ENCODE data around the gene ZPBP.

ZPBP gene

DNA sequence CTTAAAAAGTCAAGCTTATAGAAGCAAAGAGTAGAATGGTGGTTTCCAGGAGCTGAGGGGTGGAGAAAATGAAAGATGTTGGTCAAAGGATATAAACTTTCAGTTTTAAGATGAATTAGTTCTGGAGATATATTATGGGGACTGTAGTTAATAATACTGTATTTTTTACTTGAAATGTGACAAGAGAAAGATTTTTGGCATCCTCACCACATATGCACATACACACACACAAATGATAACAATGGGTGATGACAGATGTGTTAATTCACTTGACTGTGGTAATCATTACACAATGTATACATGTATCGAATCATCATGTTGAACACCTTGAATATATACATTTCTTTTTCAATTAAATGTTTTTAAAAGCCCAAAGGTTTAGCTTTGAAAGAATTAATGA, 32.7 kb upstream of the ZPBP start:
- no peak overlapping the region for H3K27ac ChIP-seq
- DNase-seq (ENCODE audit: low spot score), result no peak
- ChIA-PET POLR2A (ENCODE audit: low non-redundant PET) (no interaction called here), CTCF (no interaction called here)
- TF ChIP-seq, protein P1, sequence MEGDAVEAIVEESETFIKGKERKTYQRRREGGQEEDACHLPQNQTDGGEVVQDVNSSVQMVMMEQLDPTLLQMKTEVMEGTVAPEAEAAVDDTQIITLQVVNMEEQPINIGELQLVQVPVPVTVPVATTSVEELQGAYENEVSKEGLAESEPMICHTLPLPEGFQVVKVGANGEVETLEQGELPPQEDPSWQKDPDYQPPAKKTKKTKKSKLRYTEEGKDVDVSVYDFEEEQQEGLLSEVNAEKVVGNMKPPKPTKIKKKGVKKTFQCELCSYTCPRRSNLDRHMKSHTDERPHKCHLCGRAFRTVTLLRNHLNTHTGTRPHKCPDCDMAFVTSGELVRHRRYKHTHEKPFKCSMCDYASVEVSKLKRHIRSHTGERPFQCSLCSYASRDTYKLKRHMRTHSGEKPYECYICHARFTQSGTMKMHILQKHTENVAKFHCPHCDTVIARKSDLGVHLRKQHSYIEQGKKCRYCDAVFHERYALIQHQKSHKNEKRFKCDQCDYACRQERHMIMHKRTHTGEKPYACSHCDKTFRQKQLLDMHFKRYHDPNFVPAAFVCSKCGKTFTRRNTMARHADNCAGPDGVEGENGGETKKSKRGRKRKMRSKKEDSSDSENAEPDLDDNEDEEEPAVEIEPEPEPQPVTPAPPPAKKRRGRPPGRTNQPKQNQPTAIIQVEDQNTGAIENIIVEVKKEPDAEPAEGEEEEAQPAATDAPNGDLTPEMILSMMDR (conservative IDR thresholded peaks at IDR 0.05; ENCODE audit: low read depth), result no peak

DNA sequence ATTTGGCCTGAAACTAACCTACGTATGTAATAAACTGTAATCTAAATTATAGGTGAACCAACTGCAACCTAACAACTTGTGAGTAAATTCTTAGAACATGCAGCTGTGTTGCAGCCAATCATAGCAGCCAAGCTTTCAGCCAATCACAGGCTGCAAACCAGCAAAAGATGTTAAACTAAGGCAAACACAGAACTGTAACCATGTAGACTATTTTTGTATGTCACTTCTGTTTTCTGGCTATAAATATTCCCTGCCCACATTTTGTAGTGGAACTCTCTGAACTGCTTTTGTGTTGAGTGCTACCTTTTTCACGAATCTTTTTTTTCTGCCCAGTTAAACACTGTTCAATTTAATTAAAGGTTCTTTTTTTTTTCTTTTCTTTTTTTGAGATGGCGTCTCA, 28.2 kb upstream of the ZPBP start:
- TF ChIP-seq, protein P1 (conservative IDR thresholded peaks at IDR 0.05; ENCODE audit: low read depth), result no peak
- ChIA-PET POLR2A (ENCODE audit: low non-redundant PET) (no interaction called here), CTCF (interaction anchor here (0.6 kb wide), 1 partner anchor 831 kb away, joined by 3 read pairs; no protein-coding TSS in a partner anchor)
- DNase-seq (ENCODE audit: low spot score), result no peak
- no peak overlapping the region for H3K27ac ChIP-seq

DNA sequence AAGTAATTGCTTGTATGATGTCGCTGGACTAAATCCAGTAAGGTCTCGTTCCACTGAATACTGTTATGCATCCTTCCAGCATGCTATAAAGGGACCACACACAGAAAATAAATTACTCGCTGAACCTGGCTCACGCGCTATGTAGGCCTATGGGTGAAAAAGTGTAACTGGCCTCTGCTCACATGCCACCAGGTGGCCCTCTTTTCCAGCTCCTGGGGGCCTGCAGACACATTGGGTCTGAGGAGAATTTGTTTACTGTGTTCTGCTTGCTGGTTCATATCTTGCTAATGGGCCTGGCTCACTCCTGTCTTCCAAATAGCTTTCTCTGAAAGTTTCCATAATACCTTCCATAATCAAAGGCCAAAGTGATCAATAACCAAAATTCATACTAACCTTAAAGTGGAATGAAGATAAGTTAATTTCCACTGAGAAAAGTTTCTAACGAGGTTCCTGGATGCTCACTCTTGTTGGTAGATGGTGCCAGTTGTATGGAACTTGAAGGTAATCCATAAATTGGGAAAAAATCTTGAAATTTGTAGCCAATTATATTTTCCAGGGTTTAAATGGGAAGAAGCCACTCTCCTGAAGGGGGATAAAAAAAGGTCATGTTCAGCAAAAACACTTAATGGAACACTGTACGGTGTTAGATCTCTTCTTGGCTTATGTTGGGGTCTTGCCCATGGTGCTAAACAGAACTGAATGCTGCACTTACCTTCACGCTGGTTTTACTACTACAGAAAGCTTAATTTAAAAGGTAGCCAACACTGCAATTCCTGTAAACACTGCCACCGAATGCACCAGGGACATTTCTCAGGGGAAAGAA, 27.0 kb upstream of the ZPBP start:
- H3K27ac ChIP-seq, result no peak overlapping the region
- no peak for DNase-seq (ENCODE audit: low spot score)
- TF ChIP-seq, protein P1 (conservative IDR thresholded peaks at IDR 0.05; ENCODE audit: low read depth), result no peak
- ChIA-PET CTCF (no interaction called here), POLR2A (ENCODE audit: low non-redundant PET) (no interaction called here)

DNA sequence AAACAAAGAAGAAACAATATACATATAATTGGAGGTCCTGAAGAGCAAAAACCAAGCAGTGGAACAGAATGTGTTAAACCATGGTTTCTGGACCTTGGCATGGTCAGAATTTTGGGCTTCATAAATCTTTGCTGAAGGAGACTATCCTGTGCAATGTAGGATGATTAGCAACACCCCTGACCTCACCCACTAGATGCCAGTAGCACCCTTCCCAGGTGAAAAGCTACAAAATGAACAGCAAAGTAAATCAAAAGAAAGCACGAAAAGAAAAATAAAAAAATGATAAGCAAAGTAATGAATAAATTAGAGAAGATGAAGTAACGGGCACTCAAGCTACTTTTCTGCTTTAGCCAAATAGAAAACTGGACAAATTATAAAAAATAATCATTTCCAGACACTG, 19.2 kb upstream of the ZPBP start:
- CTCF ChIA-PET, result interaction anchor here (0.6 kb wide), 1 partner anchor 119 kb away, joined by 3 read pairs; no protein-coding TSS in a partner anchor
- TF ChIP-seq, protein P1 (conservative IDR thresholded peaks at IDR 0.05; ENCODE audit: low read depth), result no peak
- POLR2A ChIA-PET (ENCODE audit: low non-redundant PET), result no interaction called here
- no peak overlapping the region for H3K27ac ChIP-seq
- DNase-seq (ENCODE audit: low spot score), result no peak

DNA sequence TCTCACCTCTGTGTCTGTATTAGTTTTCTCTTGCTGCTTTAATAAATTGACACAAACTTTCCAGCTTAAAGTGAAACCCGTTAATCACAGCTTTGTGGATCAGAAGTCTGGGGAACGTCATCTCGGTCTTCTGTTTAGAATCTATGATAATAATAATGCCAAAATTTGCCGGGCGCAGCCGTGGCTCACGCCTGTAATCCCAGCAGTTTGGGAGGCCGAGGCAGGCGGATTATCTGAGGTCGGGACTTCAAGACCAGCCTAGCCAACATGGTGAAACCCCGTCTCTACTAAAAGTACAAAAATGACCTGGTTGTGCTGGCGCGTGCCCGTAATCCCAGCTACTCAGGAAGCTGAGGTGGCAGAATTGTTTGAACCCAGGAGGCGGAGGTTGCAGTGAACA, 8.8 kb upstream of the ZPBP start:
- CTCF ChIA-PET, result interaction anchor here (0.6 kb wide), 1 partner anchor 1051 kb away, joined by 3 read pairs; no protein-coding TSS in a partner anchor
- no peak overlapping the region for H3K27ac ChIP-seq
- TF ChIP-seq, protein P1 (conservative IDR thresholded peaks at IDR 0.05; ENCODE audit: low read depth), result no peak
- no peak for DNase-seq (ENCODE audit: low spot score)
- POLR2A ChIA-PET (ENCODE audit: low non-redundant PET), result no interaction called here

DNA sequence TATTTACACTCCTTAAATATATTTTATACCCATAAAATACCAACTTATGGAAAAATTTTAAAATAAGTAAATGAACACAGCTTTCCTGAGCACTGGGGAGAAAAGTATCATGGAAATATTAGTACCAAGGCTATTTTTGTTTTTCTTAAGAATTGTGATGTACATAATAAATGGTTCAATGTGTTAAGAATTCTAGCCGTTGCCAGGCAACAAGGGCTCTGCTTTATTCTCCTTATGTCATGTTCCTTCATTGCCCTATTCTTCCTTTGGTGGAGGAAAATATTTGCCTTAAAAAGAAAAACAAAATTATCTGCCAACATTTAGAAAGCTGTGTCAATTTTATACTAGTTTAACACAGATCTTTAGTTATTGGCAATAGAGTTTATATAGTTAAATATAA, 2.6 kb upstream of the ZPBP start:
- DNase-seq (ENCODE audit: low spot score), result no peak
- ChIA-PET POLR2A (ENCODE audit: low non-redundant PET) (no interaction called here), CTCF (interaction anchor here (1.2 kb wide), 1 partner anchor 373 kb away, joined by 3 read pairs; no protein-coding TSS in a partner anchor)
- H3K27ac ChIP-seq, result no peak overlapping the region
- TF ChIP-seq, protein P1 (conservative IDR thresholded peaks at IDR 0.05; ENCODE audit: low read depth), result no peak

Measured in RWPE1 (cell line).